HG03342 (cell line): ENCODE data around the gene SGPL1.

Experiments used
- ATAC-seq: cut with Tn5 transposase; IDR thresholded peaks from one replicate; pipeline ENCODE4 v1.9.1; 2021; ENCODE audit warnings: mild to moderate bottlenecking, moderate library complexity; ENCODE audit not compliant: unreplicated experiment

SGPL1 gene

DNA sequence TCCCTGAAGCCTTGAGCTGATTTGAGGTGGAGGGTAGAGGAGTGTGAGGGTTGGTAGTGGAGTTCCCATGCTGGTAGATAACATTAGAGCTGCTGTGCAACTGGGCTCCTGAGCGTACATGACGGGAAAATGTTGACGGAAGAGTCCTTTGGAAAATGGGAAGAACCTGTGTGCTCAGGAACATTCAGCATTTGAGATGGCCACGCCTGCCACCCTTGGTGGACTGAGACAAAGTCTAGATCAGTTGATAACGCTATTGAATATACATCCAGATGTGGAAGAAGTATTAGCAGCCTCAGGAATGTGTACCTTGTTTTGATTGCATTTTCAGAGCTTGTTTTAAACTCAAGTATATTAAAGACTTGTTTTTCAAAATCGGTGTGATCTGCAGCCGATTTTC lies 56.5 kb downstream of the SGPL1 start:
- no peak for ATAC-seq

GRCh38 chr10:70874061-70874460 lies 58.3 kb downstream of the SGPL1 start:
- ATAC-seq: no peak

GRCh38 chr10:70879207-70879606 lies 63.5 kb downstream of the SGPL1 start:
- ATAC-seq: no peak

- ATAC-seq: peak; percentile 69
These were observed 64.4 kb downstream of the SGPL1 start for GRCh38 chr10:70880077-70880534.

- no peak for ATAC-seq
These were observed 69.0 kb downstream of the SGPL1 start for GRCh38 chr10:70884741-70885140.

GRCh38 chr10:70885481-70885880 lies 69.7 kb downstream of the SGPL1 start:
- no peak for ATAC-seq

- ATAC-seq: no peak
These were observed 70.5 kb downstream of the SGPL1 start for GRCh38 chr10:70885931-70886903.

DNA sequence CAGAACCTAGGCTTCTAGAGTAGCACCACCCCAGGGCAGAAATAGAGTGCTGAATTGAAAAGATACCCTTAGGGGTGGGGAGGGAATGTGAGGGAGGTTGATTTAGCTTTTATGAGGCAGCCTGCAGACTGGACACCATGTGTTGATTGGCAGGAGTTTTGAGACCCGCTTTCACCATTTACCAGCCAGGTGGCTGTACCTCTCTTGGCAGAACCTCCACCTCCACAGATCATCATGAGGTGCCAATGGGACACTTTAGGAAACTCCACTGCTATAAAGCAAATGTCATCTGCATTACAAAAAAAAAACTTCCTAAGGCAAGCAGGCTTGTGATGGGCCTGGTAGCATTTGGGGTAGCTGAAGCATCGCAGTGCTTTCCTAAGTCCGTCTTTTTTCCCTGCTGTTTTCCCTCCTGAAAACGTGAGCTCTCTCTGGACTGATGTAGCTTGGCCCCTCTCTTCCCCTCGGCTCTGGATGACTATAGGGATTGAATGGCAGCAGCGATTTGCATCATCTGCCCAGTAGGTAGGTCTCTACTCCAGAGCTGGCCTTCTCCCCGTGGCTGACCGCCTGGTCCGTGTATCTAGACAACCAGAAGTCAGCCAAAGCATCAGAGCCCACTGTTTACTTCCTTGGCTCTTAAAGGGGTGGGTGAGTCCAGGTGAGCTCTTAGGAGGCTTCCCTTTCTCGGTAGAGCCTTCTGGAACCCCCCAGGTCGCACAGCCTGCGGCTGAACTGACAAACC lies 71.3 kb downstream of the SGPL1 start:
- ATAC-seq: no peak

DNA sequence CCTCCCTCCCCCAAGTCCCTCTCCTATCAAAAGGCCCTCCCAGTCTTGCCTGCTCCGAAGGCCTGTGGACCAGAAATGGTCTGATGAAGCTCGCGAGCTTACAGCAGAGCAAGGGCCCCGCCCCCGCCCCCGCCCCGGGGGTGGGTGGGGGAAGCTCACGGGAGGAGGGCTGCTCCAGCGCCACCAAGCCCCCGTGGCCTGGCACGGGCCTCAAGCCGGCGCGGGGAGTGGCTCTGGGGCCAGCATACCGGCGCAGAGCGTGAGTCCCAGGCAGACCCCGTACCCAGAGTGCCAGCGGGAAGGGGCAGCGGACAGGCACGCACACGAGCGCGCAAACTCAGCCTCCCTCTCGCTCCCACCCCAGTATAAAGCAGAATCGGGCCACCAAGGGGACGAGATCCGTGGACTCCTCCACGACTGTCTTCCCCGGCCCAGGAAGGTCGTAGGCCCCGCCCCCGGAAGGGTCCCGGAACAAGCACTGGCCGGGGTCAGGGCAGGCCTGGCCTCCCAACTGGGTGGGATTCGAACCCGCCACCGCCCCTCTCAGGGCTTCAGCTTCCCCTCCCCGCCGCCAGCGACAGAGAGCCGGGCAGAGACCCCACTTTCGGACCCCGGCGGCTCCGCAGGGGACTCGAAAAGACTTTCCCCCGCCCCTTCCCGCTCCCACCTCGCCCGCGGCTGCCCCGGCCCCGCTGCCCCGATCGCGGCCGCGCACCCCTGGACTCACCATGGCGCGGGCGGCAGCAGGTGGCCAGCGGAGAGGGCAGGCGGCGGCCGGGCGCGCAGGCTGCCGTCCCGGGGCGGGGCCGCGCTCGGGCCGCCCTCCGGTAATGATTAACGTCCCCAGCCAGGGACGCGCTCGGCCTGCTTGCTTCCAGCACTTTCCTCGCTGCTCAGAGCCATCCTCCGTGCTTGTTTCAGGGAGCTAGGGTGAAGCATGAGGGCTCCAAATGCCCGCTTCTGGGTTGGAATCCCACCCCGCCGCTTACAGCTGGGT lies 72.4 kb downstream of the SGPL1 start, which contains the start of gene PCBD1:
TSS of gene PCBD1 (minus strand) at position 762 of the 997 bp plus-strand sequence. CDS start at position 730, 32 bp downstream.
- ATAC-seq: peak; percentile 67

DNA sequence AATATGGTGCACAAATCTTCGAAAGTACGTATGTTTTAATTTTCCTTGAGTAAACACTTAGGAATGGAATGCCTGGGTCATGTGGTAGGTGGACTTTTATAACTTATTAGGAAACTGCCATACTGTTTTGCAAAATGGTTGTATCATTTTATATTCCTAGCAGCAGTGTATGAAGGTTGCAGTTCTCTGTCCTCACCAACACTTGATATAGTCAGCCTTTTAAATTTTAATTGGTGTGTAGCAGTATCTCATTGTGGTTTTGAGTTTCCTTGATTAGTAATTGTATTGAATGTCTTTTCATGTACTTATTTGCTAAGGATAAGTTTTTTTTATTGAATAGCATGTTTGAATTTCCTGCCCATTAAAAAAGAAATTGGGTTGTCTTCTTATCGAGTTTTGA lies 73.5 kb downstream of the SGPL1 start:
- ATAC-seq: no peak

DNA sequence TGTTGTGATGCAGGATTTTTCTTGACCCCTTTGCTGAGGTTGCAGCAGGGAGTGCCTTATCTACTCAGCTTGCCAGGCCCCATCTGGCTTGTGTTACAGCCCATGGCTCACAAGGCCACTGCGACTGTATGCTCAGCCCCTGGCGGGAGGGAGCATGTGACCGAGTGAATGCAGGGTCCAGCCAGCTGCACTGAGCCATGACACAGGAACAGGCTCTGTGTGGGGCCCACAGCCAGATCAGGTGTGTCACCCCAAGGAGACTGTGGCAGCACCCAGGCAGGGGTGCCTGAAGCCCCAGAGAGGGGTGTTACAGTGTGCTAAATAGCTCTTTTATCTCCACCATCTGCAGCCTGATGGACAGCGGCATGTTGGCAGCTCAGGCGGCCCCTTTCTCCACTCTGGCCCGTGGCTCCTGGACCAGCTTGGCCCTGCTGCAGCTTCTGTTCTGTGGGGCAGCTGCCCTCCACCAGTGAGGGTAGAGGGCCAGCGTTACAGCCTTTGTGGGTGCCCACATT lies 75.2 kb downstream of the SGPL1 start:
- no peak for ATAC-seq

GRCh38 chr10:70891627-70892026 lies 75.9 kb downstream of the SGPL1 start:
- ATAC-seq: no peak

DNA sequence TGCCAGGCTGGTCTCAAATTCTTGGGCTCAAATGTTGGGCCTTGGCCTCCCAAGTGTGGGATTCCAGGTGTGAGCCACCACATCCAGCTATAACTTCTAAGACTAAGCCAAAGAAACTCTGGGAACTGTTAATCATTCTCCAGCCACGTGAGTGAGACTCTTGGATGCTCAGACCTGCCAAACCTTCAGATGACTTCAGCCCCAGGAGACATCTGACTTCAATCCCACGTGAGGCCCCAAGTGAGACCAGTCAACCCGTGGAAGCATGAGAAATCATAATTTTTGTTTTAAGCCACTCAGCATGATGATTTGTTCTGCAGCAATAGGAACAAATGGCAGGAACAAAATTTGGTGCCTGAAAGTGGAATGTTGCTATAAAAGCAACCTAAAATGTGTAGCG lies 76.9 kb downstream of the SGPL1 start:
- ATAC-seq: no peak

GRCh38 chr10:70893227-70894006 lies 77.7 kb downstream of the SGPL1 start:
- ATAC-seq: no peak

DNA sequence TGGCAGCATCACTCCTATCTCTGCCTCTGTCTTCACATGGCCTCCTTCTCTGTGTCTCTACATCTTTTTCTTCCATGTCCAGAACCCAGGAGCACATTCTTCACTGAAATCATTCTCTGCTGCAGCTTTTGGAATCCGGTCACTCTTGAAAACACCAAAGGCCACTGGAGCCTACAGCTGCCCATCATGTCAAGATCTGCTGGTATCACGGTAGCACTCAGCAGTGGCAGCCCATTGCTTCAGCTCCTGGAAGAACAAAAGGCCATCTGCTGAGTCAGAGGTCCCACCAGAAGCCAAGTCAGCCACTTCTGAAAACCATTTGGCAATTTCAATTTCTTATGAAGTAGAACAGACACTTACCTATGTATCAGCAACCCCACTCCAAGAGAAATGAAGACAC lies 78.7 kb downstream of the SGPL1 start:
- ATAC-seq: no peak

DNA sequence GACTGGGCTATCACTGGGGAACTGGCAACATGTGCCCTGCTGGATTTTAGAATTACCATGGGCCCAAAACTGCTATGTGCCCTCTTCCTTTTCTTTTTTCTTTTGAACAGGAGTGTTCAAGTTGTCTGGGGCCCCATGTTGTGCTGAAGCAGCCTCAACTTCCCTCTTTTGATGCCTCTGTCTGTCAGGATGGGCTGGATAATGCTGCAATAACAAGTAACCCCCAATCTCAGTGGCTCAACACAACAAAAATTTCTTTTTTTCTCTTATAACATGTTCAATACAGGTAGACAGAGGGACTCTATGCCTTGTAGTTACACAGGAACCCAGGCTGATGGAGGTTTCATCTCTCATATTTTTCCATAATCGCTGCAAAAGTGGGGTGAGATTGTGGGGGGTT lies 80.8 kb downstream of the SGPL1 start:
- ATAC-seq: no peak

DNA sequence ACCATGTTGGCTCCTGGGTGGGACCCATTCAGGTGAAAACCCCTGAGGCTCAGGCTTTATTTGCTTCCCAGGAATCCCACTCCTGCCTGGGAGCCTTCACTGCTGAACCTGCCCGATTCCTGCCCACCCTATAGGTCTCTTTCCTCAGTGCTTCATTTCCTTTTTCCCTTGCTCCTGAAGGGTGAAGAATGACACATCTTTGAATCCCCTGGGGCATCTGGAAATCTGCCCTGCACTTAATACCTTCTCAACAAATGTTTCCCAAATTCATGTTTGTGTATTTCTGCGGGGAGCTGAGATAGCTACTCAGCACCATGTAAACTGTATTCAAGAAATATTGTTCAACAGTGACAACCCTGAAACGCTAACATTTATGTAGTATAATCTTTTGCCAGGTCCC lies 82.9 kb downstream of the SGPL1 start:
- no peak for ATAC-seq

DNA sequence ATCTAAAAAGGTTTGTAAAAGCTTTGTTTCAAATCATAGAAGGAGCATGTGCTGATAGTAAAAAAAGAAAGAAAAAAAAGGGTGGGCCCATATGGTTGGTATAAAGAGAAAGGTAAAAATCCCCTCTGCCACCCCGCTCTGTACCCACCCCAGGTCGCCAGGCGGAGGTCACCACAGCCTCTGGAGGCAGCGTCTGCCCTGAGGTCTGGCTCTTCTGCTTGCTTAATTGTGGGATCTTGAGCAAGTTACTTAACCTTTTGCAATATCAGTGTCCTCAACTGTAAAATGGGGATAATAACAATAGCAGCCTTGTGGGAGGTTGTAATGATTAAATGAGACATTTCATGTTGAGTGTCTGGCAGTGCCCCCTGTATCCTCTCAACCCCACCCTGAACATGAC lies 83.3 kb downstream of the SGPL1 start:
- ATAC-seq: no peak

DNA sequence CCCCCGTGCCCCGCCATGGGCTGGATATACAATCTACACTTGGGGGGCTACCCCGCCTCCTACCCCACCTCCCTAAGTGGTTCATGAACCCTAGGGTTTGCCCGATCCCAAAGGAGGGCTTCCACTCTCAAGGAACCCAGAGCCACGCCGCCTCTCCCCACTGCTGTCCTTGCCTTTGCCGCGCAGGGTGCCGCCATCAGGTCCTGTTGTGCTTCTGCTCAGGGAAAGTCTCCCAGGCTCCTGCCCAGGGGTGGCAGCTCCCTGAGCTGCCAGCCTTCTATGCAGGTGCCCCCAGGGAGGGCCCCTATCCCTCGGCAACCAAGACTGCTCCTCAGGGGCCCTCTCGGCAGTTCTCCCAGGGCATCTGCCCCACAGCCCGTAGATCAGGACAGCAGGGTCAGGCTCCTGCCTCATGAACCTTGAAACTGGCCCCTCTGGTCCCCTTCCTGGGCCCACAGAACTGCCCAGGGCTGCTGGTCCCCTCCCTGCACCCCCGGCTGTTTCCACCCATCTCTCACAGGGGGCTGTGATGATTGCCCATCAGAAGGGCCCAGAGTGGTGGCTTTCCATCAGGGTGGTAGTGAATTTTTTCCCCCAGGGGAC lies 85.6 kb downstream of the SGPL1 start:
- ATAC-seq: no peak
